GM23338 (cell line): ENCODE measurements around the gene PMPCB. TPM values are rescaled to one million over a fixed set of nuclear protein-coding genes. Genes with fewer than 3 reads are reported as not detected.

Experiments
- ATAC-seq: fragments of 200-7000 bp; cut with Tn5 transposase; 3 replicates; pipeline ENCODE4 v1.9.1; 2020
- DNase-seq: peaks from one replicate; pipeline ENCODE4 v3.0.0-alpha.2; 2015; ENCODE audit warnings: low spot score
- H2AFZ ChIP-seq: fragments of 200-600 bp; sonication (generic); 2 replicates; pipeline ENCODE4 v1.8.0; 2016; ENCODE audit warnings: antibody characterized with exemption, mild to moderate bottlenecking, moderate library complexity
- H3F3A ChIP-seq: fragments of 200-600 bp; sonication (generic); replicated peaks from 2 replicates; pipeline ENCODE4 v1.8.0; 2017; ENCODE audit warnings: antibody characterized with exemption, mixed run types, low read depth
- H3K27ac ChIP-seq: fragments of 200-600 bp; sonication (generic); 2 replicates; pipeline ENCODE4 v1.6.1; 2016; ENCODE audit warnings: low read depth
- H3K27me3 ChIP-seq: fragments of 200-600 bp; sonication (generic); 2 replicates; pipeline ENCODE4 v1.8.0; 2016; ENCODE audit warnings: mild to moderate bottlenecking, mixed run types, moderate library complexity; ENCODE audit not compliant: insufficient read depth
- H3K36me3 ChIP-seq: fragments of 200-600 bp; sonication (generic); 2 replicates; pipeline ENCODE4 v1.8.0; 2016; ENCODE audit warnings: mild to moderate bottlenecking; ENCODE audit not compliant: insufficient read depth
- H3K4me1 ChIP-seq: fragments of 200-600 bp; sonication (generic); 2 replicates; pipeline ENCODE4 v1.8.0; 2016; ENCODE audit warnings: mild to moderate bottlenecking, moderate library complexity; ENCODE audit not compliant: insufficient read depth
- H3K4me2 ChIP-seq: fragments of 200-600 bp; sonication (generic); 2 replicates; pipeline ENCODE4 v1.7.1; 2017; ENCODE audit warnings: mixed run types
- H3K4me3 ChIP-seq: fragments of 200-600 bp; sonication (generic); 2 replicates; pipeline ENCODE4 v1.6.1; 2016; ENCODE audit warnings: mixed run types
- H3K79me2 ChIP-seq: fragments of 200-600 bp; sonication (generic); replicated peaks from 2 replicates; pipeline ENCODE4 v1.8.0; 2017; ENCODE audit warnings: mild to moderate bottlenecking; ENCODE audit not compliant: insufficient read depth
- H3K9me2 ChIP-seq: fragments of 200-600 bp; sonication (generic); 2 replicates; pipeline ENCODE4 v1.8.0; 2017; ENCODE audit not compliant: insufficient read depth
- H4K20me1 ChIP-seq: fragments of 200-600 bp; sonication (generic); replicated peaks from 2 replicates; pipeline ENCODE4 v1.8.0; 2017; ENCODE audit warnings: mild to moderate bottlenecking; ENCODE audit not compliant: insufficient read depth
- H3K27ac Mint-ChIP-seq: 2 replicates; pipeline ENCODE4 v1.8.0; 2020; ENCODE audit warnings: inconsistent platforms, mild to moderate bottlenecking, moderate library complexity, mixed read lengths
- H3K27me3 Mint-ChIP-seq: 3 replicates; pipeline ENCODE4 v1.8.0; 2022; ENCODE audit warnings: low read depth, mild to moderate bottlenecking, moderate library complexity, mixed read lengths, inconsistent platforms; ENCODE audit not compliant: insufficient read depth, poor library complexity
- H3K36me3 Mint-ChIP-seq: 3 replicates; pipeline ENCODE4 v1.8.0; 2021; ENCODE audit warnings: low read depth, mild to moderate bottlenecking, inconsistent platforms, moderate library complexity, mixed read lengths
- H3K4me1 Mint-ChIP-seq: 3 replicates; pipeline ENCODE4 v1.8.0; 2020; ENCODE audit warnings: mild to moderate bottlenecking, inconsistent platforms, mixed read lengths
- H3K4me3 Mint-ChIP-seq: 3 replicates; pipeline ENCODE4 v1.8.0; 2021; ENCODE audit warnings: moderate library complexity, mild to moderate bottlenecking, inconsistent platforms, mixed read lengths
- H3K9me3 Mint-ChIP-seq: 3 replicates; pipeline ENCODE4 v1.8.0; 2020; ENCODE audit warnings: moderate library complexity, mild to moderate bottlenecking, inconsistent platforms, mixed read lengths
- CREB1 ChIP-seq: fragments of 250-450 bp; sonication (Bioruptor Pico); IDR thresholded peaks from 2 replicates; pipeline ENCODE4 v1.5.0; 2020; ENCODE audit warnings: low read depth, mild to moderate bottlenecking, moderate library complexity
- EZH2 ChIP-seq: fragments of 200-600 bp; sonication (generic); IDR thresholded peaks from one replicate; pipeline ENCODE4 v1.8.0; 2017; ENCODE audit warnings: antibody characterized with exemption, mild to moderate bottlenecking, low read depth; ENCODE audit not compliant: unreplicated experiment
- EZH2phosphoT487 ChIP-seq: fragments of 200-600 bp; sonication (generic); IDR thresholded peaks from one replicate; pipeline ENCODE4 v1.8.1; 2018; ENCODE audit warnings: antibody characterized with exemption; ENCODE audit not compliant: unreplicated experiment
- NANOG ChIP-seq: IDR thresholded peaks from 2 replicates; pipeline ENCODE4 v1.6.1; 2016; ENCODE audit warnings: antibody characterized with exemption, borderline replicate concordance
- POLR2AphosphoS5 ChIP-seq: IDR thresholded peaks from 2 replicates; pipeline ENCODE4 v1.6.1; 2016; ENCODE audit warnings: antibody characterized with exemption, low read depth
- REST ChIP-seq: IDR thresholded peaks from one replicate; pipeline ENCODE4 v1.6.1; 2018; ENCODE audit warnings: antibody characterized with exemption; ENCODE audit not compliant: unreplicated experiment
- STAT1 ChIP-seq: IDR thresholded peaks from one replicate; pipeline ENCODE4 v1.6.1; 2016; ENCODE audit warnings: antibody characterized with exemption; ENCODE audit not compliant: unreplicated experiment
- ZNF114 ChIP-seq: fragments of 250-450 bp; sonication (Bioruptor Pico); IDR thresholded peaks from 2 replicates; pipeline ENCODE4 v1.5.0; 2020; ENCODE audit warnings: mild to moderate bottlenecking, moderate library complexity
- ZNF331 ChIP-seq: fragments of 250-450 bp; sonication (Bioruptor Pico); IDR thresholded peaks from 2 replicates; pipeline ENCODE4 v1.5.0; 2020; ENCODE audit warnings: low read depth, mild to moderate bottlenecking, moderate library complexity
- polyA plus RNA-seq: library from polyadenylated mRNA; unstranded; fragments of >200 nt; fragmentation: Nextera tagmentation; extraction: Ambion mirVana; gene quantifications from 2 replicates; pipeline ENCODE4 v1.2.1, GENCODE V29; 2016
- total RNA-seq: library from RNA; depleted of rRNA; stranded (reverse); fragments of >200 nt; shearing (Covaris generic); gene quantifications from 2 replicates; pipeline ENCODE4 v1.2.3, GENCODE V29; 2014
- TF ChIP-seq, protein P1 (sequence below), 2 experiments: fragments of 200-600 bp in 1 of 2; sonication (generic) in 1 of 2; conservative IDR thresholded peaks; 2 replicates each; pipeline versions ENCODE4 v1.5.1 to v1.6.1; 2016 to 2017; ENCODE audit warnings: antibody characterized with exemption in 2 of 2, low read depth in 2 of 2, mild to moderate bottlenecking in 2 of 2, moderate library complexity in 1 of 2
- TF ChIP-seq, protein P2 (sequence below): fragments of 250-450 bp; sonication (Bioruptor Pico); IDR thresholded peaks from 2 replicates; pipeline ENCODE4 v1.5.0; 2020; ENCODE audit warnings: mild to moderate bottlenecking, moderate library complexity
- TF ChIP-seq, protein P3 (sequence below): IDR thresholded peaks from 2 replicates; pipeline ENCODE4 v1.6.1; 2016; ENCODE audit warnings: antibody characterized with exemption

Gene PMPCB
- total and polyA plus RNA-seq, 2 experiments from 2014 or later = 55.0 to 90.0 TPM

- H3K27ac Mint-ChIP-seq = no peak overlapping the region
- no peaks in the 10 kb centered on the region for H3K9me2 ChIP-seq
- no peak overlapping the region for H3K4me3 ChIP-seq
- H3K4me2 ChIP-seq = no peak overlapping the region
- H3K27me3 ChIP-seq = no peaks in the 10 kb centered on the region
- ATAC-seq = no peak
- H3K79me2 ChIP-seq = no peaks in the 10 kb centered on the region
- no peaks in the 10 kb centered on the region for H3K27me3 Mint-ChIP-seq
- H3K4me3 Mint-ChIP-seq = no peak overlapping the region
- H3K36me3 ChIP-seq = no peaks in the 10 kb centered on the region
- no peak for DNase-seq
- no peaks in the 10 kb centered on the region for H3K9me3 Mint-ChIP-seq
- no peaks in the 10 kb centered on the region for H4K20me1 ChIP-seq
- no peak overlapping the region for H3K27ac ChIP-seq
- H2AFZ ChIP-seq = no peak overlapping the region
- peaks cover 3% of the 10 kb centered on the region; the same call in 1 of the 3 replicates for H3K4me1 Mint-ChIP-seq
- H3K36me3 Mint-ChIP-seq = no peaks in the 10 kb centered on the region
- H3K4me1 ChIP-seq = no peaks in the 10 kb centered on the region
- TF ChIP-seq, protein P1, sequence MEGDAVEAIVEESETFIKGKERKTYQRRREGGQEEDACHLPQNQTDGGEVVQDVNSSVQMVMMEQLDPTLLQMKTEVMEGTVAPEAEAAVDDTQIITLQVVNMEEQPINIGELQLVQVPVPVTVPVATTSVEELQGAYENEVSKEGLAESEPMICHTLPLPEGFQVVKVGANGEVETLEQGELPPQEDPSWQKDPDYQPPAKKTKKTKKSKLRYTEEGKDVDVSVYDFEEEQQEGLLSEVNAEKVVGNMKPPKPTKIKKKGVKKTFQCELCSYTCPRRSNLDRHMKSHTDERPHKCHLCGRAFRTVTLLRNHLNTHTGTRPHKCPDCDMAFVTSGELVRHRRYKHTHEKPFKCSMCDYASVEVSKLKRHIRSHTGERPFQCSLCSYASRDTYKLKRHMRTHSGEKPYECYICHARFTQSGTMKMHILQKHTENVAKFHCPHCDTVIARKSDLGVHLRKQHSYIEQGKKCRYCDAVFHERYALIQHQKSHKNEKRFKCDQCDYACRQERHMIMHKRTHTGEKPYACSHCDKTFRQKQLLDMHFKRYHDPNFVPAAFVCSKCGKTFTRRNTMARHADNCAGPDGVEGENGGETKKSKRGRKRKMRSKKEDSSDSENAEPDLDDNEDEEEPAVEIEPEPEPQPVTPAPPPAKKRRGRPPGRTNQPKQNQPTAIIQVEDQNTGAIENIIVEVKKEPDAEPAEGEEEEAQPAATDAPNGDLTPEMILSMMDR (conservative IDR thresholded peaks at IDR 0.05; ENCODE audit: low read depth in 2 of 2) = no peak
- no peak for TF ChIP-seq ZNF331
- TF ChIP-seq ZNF114 (CRISPR knock-in tag) = no peak
- no peak for TF ChIP-seq CREB1 (CRISPR knock-in tag)
- TF ChIP-seq EZH2 = no peak
- no peak for TF ChIP-seq NANOG
- TF ChIP-seq EZH2phosphoT487 = no peak
- TF ChIP-seq, protein P2, sequence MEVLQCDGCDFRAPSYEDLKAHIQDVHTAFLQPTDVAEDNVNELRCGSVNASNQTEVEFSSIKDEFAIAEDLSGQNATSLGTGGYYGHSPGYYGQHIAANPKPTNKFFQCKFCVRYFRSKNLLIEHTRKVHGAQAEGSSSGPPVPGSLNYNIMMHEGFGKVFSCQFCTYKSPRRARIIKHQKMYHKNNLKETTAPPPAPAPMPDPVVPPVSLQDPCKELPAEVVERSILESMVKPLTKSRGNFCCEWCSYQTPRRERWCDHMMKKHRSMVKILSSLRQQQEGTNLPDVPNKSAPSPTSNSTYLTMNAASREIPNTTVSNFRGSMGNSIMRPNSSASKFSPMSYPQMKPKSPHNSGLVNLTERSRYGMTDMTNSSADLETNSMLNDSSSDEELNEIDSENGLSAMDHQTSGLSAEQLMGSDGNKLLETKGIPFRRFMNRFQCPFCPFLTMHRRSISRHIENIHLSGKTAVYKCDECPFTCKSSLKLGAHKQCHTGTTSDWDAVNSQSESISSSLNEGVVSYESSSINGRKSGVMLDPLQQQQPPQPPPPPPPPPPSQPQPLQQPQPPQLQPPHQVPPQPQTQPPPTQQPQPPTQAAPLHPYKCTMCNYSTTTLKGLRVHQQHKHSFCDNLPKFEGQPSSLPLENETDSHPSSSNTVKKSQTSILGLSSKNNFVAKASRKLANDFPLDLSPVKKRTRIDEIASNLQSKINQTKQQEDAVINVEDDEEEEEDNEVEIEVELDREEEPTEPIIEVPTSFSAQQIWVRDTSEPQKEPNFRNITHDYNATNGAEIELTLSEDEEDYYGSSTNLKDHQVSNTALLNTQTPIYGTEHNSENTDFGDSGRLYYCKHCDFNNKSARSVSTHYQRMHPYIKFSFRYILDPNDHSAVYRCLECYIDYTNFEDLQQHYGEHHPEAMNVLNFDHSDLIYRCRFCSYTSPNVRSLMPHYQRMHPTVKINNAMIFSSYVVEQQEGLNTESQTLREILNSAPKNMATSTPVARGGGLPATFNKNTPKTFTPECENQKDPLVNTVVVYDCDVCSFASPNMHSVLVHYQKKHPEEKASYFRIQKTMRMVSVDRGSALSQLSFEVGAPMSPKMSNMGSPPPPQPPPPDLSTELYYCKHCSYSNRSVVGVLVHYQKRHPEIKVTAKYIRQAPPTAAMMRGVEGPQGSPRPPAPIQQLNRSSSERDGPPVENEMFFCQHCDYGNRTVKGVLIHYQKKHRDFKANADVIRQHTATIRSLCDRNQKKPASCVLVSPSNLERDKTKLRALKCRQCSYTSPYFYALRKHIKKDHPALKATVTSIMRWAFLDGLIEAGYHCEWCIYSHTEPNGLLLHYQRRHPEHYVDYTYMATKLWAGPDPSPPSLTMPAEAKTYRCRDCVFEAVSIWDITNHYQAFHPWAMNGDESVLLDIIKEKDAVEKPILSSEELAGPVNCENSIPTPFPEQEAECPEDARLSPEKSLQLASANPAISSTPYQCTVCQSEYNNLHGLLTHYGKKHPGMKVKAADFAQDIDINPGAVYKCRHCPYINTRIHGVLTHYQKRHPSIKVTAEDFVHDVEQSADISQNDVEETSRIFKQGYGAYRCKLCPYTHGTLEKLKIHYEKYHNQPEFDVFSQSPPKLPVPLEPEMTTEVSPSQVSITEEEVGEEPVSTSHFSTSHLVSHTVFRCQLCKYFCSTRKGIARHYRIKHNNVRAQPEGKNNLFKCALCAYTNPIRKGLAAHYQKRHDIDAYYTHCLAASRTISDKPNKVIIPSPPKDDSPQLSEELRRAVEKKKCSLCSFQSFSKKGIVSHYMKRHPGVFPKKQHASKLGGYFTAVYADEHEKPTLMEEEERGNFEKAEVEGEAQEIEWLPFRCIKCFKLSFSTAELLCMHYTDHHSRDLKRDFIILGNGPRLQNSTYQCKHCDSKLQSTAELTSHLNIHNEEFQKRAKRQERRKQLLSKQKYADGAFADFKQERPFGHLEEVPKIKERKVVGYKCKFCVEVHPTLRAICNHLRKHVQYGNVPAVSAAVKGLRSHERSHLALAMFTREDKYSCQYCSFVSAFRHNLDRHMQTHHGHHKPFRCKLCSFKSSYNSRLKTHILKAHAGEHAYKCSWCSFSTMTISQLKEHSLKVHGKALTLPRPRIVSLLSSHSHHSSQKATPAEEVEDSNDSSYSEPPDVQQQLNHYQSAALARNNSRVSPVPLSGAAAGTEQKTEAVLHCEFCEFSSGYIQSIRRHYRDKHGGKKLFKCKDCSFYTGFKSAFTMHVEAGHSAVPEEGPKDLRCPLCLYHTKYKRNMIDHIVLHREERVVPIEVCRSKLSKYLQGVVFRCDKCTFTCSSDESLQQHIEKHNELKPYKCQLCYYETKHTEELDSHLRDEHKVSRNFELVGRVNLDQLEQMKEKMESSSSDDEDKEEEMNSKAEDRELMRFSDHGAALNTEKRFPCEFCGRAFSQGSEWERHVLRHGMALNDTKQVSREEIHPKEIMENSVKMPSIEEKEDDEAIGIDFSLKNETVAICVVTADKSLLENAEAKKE = no peak
- no peak for TF ChIP-seq REST
- TF ChIP-seq, protein P3, sequence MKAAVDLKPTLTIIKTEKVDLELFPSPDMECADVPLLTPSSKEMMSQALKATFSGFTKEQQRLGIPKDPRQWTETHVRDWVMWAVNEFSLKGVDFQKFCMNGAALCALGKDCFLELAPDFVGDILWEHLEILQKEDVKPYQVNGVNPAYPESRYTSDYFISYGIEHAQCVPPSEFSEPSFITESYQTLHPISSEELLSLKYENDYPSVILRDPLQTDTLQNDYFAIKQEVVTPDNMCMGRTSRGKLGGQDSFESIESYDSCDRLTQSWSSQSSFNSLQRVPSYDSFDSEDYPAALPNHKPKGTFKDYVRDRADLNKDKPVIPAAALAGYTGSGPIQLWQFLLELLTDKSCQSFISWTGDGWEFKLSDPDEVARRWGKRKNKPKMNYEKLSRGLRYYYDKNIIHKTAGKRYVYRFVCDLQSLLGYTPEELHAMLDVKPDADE = no peak
- TF ChIP-seq STAT1 = no peak
- TF ChIP-seq POLR2AphosphoS5 = no peak
- no peaks in the 10 kb centered on the region for H3F3A ChIP-seq
Observed at GRCh38 chr7:103292122-103292521, 5.1 kb upstream of the PMPCB start.
